ENCODE results near the gene ASCC2. TPM values are rescaled to one million over a fixed set of nuclear protein-coding genes. Genes with fewer than 3 reads are reported as not detected.
A peak's percentile ranks its signal among the peaks of the same experiment; 100 is the strongest.

ASCC2 gene
- total and polyA plus RNA-seq, 12 donors, result 44.8 to 153 (median 74.7) TPM

DNA sequence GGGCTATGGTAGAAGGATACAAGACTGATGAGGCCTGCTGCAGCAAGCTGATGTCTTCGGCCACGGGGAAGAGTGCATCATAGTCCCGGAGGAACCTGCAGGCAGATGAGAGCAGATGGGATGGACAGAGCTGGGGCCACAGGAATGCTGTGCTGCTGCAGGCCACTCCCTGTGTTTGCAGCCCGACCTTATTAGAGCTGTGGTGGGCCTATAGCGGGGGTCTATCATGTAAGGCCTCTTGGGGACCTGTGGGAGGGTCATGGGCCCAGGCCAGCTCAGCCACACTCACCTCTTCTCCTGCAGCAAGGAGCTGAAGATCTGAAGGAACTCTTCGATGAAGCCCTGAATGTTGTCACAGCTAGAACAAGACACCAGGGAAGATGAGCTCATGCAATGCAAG lies 31.9 kb downstream of the ASCC2 start:
- Histone ChIP-seq H3K27me3 (no peaks in the 10 kb centered on the region), H3K36me3 (replicated peaks in 1 of 2) (peaks cover 0 to 91% of the 10 kb centered on the region in 2 donors), H3K9me3 (replicated peaks in 1 of 3) (no peaks in the 10 kb centered on the region), H3K4me1 (replicated peaks in 1 of 2) (peaks cover 4 to 5% of the 10 kb centered on the region in 2 donors), H3K4me3 (no peak overlapping the region), H3K27ac (no peak overlapping the region)
- TF ChIP-seq CTCF (IDR thresholded peaks at IDR 0.05), result no peak
- TF ChIP-seq POLR2A (IDR thresholded peaks at IDR 0.05), result no peak
- DNase-seq, result no peak
- WGBS, 4 donors, result 71 to 83% (median 77%) methylated on average over 4 to 6 of the region's 6 CpGs
- intact Hi-C loops (cut with DNase I), result no loop called here

GRCh38 chr22:29804985-29805384 lies 33.1 kb downstream of the ASCC2 start:
- DNase-seq, result no peak
- TF ChIP-seq POLR2A (IDR thresholded peaks at IDR 0.05), result no peak
- TF ChIP-seq CTCF (IDR thresholded peaks at IDR 0.05), result no peak
- WGBS, 4 donors, result 85 to 100% (median 93%) methylated on average over 1 to 2 of the region's 2 CpGs; no CpG with 5 or more reads in 1 of the 4 donors
- Histone ChIP-seq H3K27ac (peak overlapping the region in 1 of 5 donors; percentile 10), H3K36me3 (replicated peaks in 1 of 2) (peaks cover 0 to 90% of the 10 kb centered on the region in 2 donors), H3K4me3 (no peak overlapping the region), H3K4me1 (replicated peaks in 1 of 2) (peaks cover 11 to 17% of the 10 kb centered on the region in 2 donors), H3K27me3 (no peaks in the 10 kb centered on the region), H3K9me3 (replicated peaks in 1 of 3) (no peaks in the 10 kb centered on the region)
- intact Hi-C loops (cut with DNase I), result no loop called here

- WGBS, 4 donors, result 95 to 99% (median 96%) methylated on average over 2 of the region's 2 CpGs
- DNase-seq, result no peak
- peaks cover 0 to 76% of the 10 kb centered on the region in 2 donors for H3K36me3 ChIP-seq (replicated peaks in 1 of 2)
- H3K27ac ChIP-seq, result no peak overlapping the region
- peaks cover 28 to 35% of the 10 kb centered on the region in 2 donors for H3K4me1 ChIP-seq (replicated peaks in 1 of 2)
- no peaks in the 10 kb centered on the region for H3K27me3 ChIP-seq
- H3K9me3 ChIP-seq (replicated peaks in 1 of 3), result no peaks in the 10 kb centered on the region
- intact Hi-C loops (cut with DNase I), result no loop called here
- no peak for TF ChIP-seq POLR2A (IDR thresholded peaks at IDR 0.05)
- no peak for TF ChIP-seq CTCF (IDR thresholded peaks at IDR 0.05)
- H3K4me3 ChIP-seq, result no peak overlapping the region
Observed at GRCh38 chr22:29803190-29803589, 34.9 kb downstream of the ASCC2 start.

- peaks cover 33 to 44% of the 10 kb centered on the region in 2 donors for H3K4me1 ChIP-seq (replicated peaks in 1 of 2)
- peaks cover 0 to 67% of the 10 kb centered on the region in 2 donors for H3K36me3 ChIP-seq (replicated peaks in 1 of 2)
- no peaks in the 10 kb centered on the region for H3K27me3 ChIP-seq
- no peak for TF ChIP-seq POLR2A (IDR thresholded peaks at IDR 0.05)
- no peak for TF ChIP-seq CTCF (IDR thresholded peaks at IDR 0.05)
- H3K27ac ChIP-seq, result peak overlapping the region in 3 of 5 donors; percentile 76 to 98 (median 87)
- intact Hi-C loops (cut with DNase I), result no loop called here
- WGBS, 4 donors, result 83 to 89% (median 87%) methylated on average over 5 to 8 of the region's 8 CpGs
- no peak overlapping the region for H3K4me3 ChIP-seq
- H3K9me3 ChIP-seq (replicated peaks in 1 of 3), result no peaks in the 10 kb centered on the region
- DNase-seq, result no peak
Observed at GRCh38 chr22:29801796-29802195, 36.3 kb downstream of the ASCC2 start.
